Measurements from ENCODE around the gene PMM2. TPM values are rescaled to one million over a fixed set of nuclear protein-coding genes. Genes with fewer than 3 reads are reported as not detected.
A peak's percentile ranks its signal among the peaks of the same experiment; 100 is the strongest.

Gene PMM2
- total and polyA plus RNA-seq, 9 of the 15 experiments (the other 6 are each of a cell fraction or from before 2014, with no cell fraction given), result 5.6 to 42.7 (median 25.9) TPM

GRCh38 chr16:8855051-8855786 lies 57.6 kb downstream of the PMM2 start:
- Histone ChIP-seq H4K20me1 (replicated peaks; ENCODE audit: control insufficient read depth, insufficient read depth, low read length) (peaks cover 5% of the 10 kb centered on the region), H3K27ac (ENCODE audit: extremely low read depth, low read depth, low read length) (no peak overlapping the region), H3K9me3 (replicated peaks; ENCODE audit: control insufficient read depth, insufficient read depth, low read depth, low read length) (no peaks in the 10 kb centered on the region), H3K9ac (ENCODE audit: insufficient read depth in 1 of 2, low read depth in 2 of 2, low read length in 2 of 2) (no peak overlapping the region), H3K9me1 (ENCODE audit: control insufficient read depth, insufficient read depth, low read length) (peaks cover 3% of the 10 kb centered on the region), H3K4me1 (replicated peaks in 1 of 2; ENCODE audit: control insufficient read depth in 2 of 2, insufficient read depth in 2 of 2, low read length in 2 of 2) (peaks cover 0 to 13% of the 10 kb centered on the region in 2 experiments; a peak in 1 of 5 replicates), H3K79me2 (ENCODE audit: control insufficient read depth, insufficient read depth, low read length) (peaks cover 12% of the 10 kb centered on the region), H3K4me3 (no peak overlapping the region), H2AFZ (ENCODE audit: low read depth, low read length) (no peak overlapping the region), H3K27me3 (ENCODE audit: control insufficient read depth in 2 of 2, insufficient read depth in 2 of 2, low read length in 2 of 2) (no peaks in the 10 kb centered on the region), H3K36me3 (ENCODE audit: control insufficient read depth, insufficient read depth, low read length) (peaks cover 83% of the 10 kb centered on the region; the same call in 2 of the 3 replicates), H3K4me2 (ENCODE audit: insufficient read depth, low read length) (no peak overlapping the region)
- intact Hi-C loops (cut with micrococcal nuclease) (no loop called here), in situ Hi-C loops (cut with MboI) (no loop called here)
- WGBS (ENCODE audit: insufficient coverage, low coverage, missing lambda C conversion rate), result 90% methylated on average over 10 of the region's 11 CpGs
- DNase-seq (ENCODE audit: extremely low read depth in 1 of 4, low spot score in 3 of 4) (peak; percentile 31 to 76 (median 61)), FAIRE-seq (peak; percentile 26), ATAC-seq (peak; percentile 55)
- POLR2A ChIA-PET, result interaction anchor here (0.6 to 2.3 kb wide), 4 partner anchors 8 to 19 kb away, joined by 3 to 11 read pairs (median 4); no protein-coding TSS in a partner anchor
- BruUV-seq (replicated peaks), result no TSS peak
- CTCF ChIA-PET (ENCODE audit: low intra/inter-chr PET ratio), result no interaction called here
- TF ChIP-seq RBM15 (IDR thresholded peaks at IDR 0.05; ENCODE audit: insufficient read depth, low read length), result no peak
- no peak for TF ChIP-seq NFXL1 (CRISPR knock-in tag; IDR thresholded peaks at IDR 0.05)
- no peak for TF ChIP-seq ZNF57 (CRISPR knock-in tag; IDR thresholded peaks at IDR 0.05)
- TF ChIP-seq AFF4 (CRISPR knock-in tag; IDR thresholded peaks at IDR 0.05), result no peak
- no peak for TF ChIP-seq SIN3B (IDR thresholded peaks at IDR 0.05; ENCODE audit: low read depth)
- TF ChIP-seq CC2D1A (IDR thresholded peaks at IDR 0.05), result 0 out of 2 replicates have a peak, but pooled peaks have one; percentile 12
- TF ChIP-seq ATF4 (CRISPR knock-in tag; IDR thresholded peaks at IDR 0.05), result no peak
- TF ChIP-seq L3MBTL2 (IDR thresholded peaks at IDR 0.05), result no peak
- TF ChIP-seq BRF2 (IDR thresholded peaks at IDR 0.05; ENCODE audit: borderline replicate concordance, insufficient read depth, insufficient read length), result no peak
- no peak for TF ChIP-seq CEBPG (CRISPR knock-in tag; IDR thresholded peaks at IDR 0.05)
- no peak for TF ChIP-seq CEBPG (tag; conservative IDR thresholded peaks at IDR 0.05 in 1 of 2, IDR thresholded peaks at IDR 0.05 in 1 of 2)
- no peak for TF ChIP-seq ZBTB34 (CRISPR knock-in tag; IDR thresholded peaks at IDR 0.05)
- TF ChIP-seq NCOA1 (IDR thresholded peaks at IDR 0.05; ENCODE audit: low read depth), result no peak
- no peak for TF ChIP-seq COPS2 (conservative IDR thresholded peaks at IDR 0.05)
- no peak for TF ChIP-seq ZNF347 (CRISPR knock-in tag; IDR thresholded peaks at IDR 0.05; ENCODE audit: low read depth)

All from K562 (cell line).